ENCODE results near the gene NFIA.

Gene NFIA

GRCh38 chr1:61226791-61227567, 144.6 kb downstream of the NFIA start:
- DNase-seq: no peak

GRCh38 chr1:61227857-61228550, 145.6 kb downstream of the NFIA start:
- DNase-seq: no peak

GRCh38 chr1:61230523-61230922, 148.2 kb downstream of the NFIA start:
- DNase-seq: no peak

- no peak for DNase-seq
Observed at GRCh38 chr1:61231795-61232194, 149.4 kb downstream of the NFIA start.

- DNase-seq: no peak
Observed at GRCh38 chr1:61233121-61233660, 150.8 kb downstream of the NFIA start.

- no peak for DNase-seq
Observed at GRCh38 chr1:61234587-61234919, 152.2 kb downstream of the NFIA start.

- DNase-seq: no peak
Observed at GRCh38 chr1:61237147-61237546, 154.8 kb downstream of the NFIA start.

GRCh38 chr1:61237659-61238358, 155.4 kb downstream of the NFIA start:
- DNase-seq: no peak

- DNase-seq: no peak
Observed at GRCh38 chr1:61238359-61238665, 156.0 kb downstream of the NFIA start.

GRCh38 chr1:61240878-61241277, 158.5 kb downstream of the NFIA start:
- no peak for DNase-seq

- no peak for DNase-seq
Observed at GRCh38 chr1:61241411-61241838, 159.1 kb downstream of the NFIA start.

GRCh38 chr1:61241973-61242381, 159.6 kb downstream of the NFIA start:
- DNase-seq: no peak

GRCh38 chr1:61244114-61244513, 161.8 kb downstream of the NFIA start:
- DNase-seq: no peak

GRCh38 chr1:61245696-61246400, 163.5 kb downstream of the NFIA start:
- no peak for DNase-seq

GRCh38 chr1:61247051-61247825, 164.9 kb downstream of the NFIA start:
- no peak for DNase-seq

- DNase-seq: no peak
Observed at GRCh38 chr1:61247881-61248752, 165.8 kb downstream of the NFIA start.

- no peak for DNase-seq
Observed at GRCh38 chr1:61250933-61251332, 168.6 kb downstream of the NFIA start.

- no peak for DNase-seq
Observed at GRCh38 chr1:61253059-61253735, 170.8 kb downstream of the NFIA start.

GRCh38 chr1:61253912-61254633, 171.7 kb downstream of the NFIA start:
- DNase-seq: no peak

Data from activated CD8-positive, alpha-beta memory T cell treated with anti-CD3 and anti-CD28 coated beads, Interleukin-2, amount 50 U/mL, for 4 hours (primary cell).